SK-N-SH (cell line): ENCODE measurements around the gene PCBP4. TPM values are rescaled to one million over a fixed set of nuclear protein-coding genes. Genes with fewer than 3 reads are reported as not detected.
"Not testable (repeated sequence)": the region's sequence is repeated elsewhere in the genome, so short reads cannot be mapped to it uniquely, and the experiment has no call there.

Source experiments
- CTCF ChIA-PET: fragments of 300-600, 350-600 bp; formaldehyde crosslinking; extraction: SDS; loops from one replicate; lab custom pipeline; 2021; lab: Yijun Ruan, JAX
- POLR2A ChIA-PET: fragments of 350-600 bp; sonication (Branson Sonifier 250); formaldehyde crosslinking; extraction: SDS; loops from one replicate; lab custom pipeline; 2020; ENCODE audit warnings: antibody characterized with exemption, inconsistent platforms; lab: Yijun Ruan, JAX
- DNase-seq: peaks from one replicate; pipeline ENCODE4 v3.0.0; 2012
- H2AFZ ChIP-seq: fragments of 200-600 bp; sonication (generic); 2 replicates; pipeline ENCODE4 v1.8.1; 2016; ENCODE audit warnings: antibody characterized with exemption, mild to moderate bottlenecking, low read depth
- H3F3A ChIP-seq: fragments of 200-600 bp; sonication (generic); replicated peaks from 2 replicates; pipeline ENCODE3; 2016; ENCODE audit warnings: antibody characterized with exemption, mild to moderate bottlenecking; ENCODE audit not compliant: insufficient read depth
- H3K27ac ChIP-seq, 2 experiments: fragments of 200-500 bp in 1 of 2; fragments of 200-600 bp in 1 of 2; sonication (Bioruptor generic) in 1 of 2; sonication (generic), shearing (Covaris generic) in 1 of 2; 2 replicates each; pipeline versions ENCODE4 v1.5.1 to v1.6.1; 2014 to 2016; ENCODE audit warnings: low read depth in 2 of 2, inconsistent platforms in 1 of 2, low read length in 1 of 2, mild to moderate bottlenecking in 1 of 2, mixed read lengths in 1 of 2
- H3K27me3 ChIP-seq: fragments of 200-600 bp; sonication (generic), shearing (Covaris generic); 2 replicates; pipeline ENCODE4 v1.6.1; 2016; ENCODE audit warnings: mixed run types; ENCODE audit not compliant: insufficient read depth
- H3K36me3 ChIP-seq, 2 experiments: fragments of 200-500 bp in 1 of 2; fragments of 200-600 bp in 1 of 2; sonication (Bioruptor generic) in 1 of 2; sonication (generic) in 1 of 2; replicated peaks in 1 of 2; 2 replicates each; pipeline versions ENCODE3 to v1.5.1; 2014 to 2016; ENCODE audit warnings: low read length in 1 of 2, mild to moderate bottlenecking in 1 of 2; ENCODE audit not compliant: insufficient read depth in 2 of 2, control insufficient read depth in 1 of 2
- H3K4me1 ChIP-seq, 2 experiments: fragments of 200-500 bp in 1 of 2; fragments of 200-600 bp in 1 of 2; sonication (Bioruptor generic) in 1 of 2; sonication (generic), shearing (Covaris generic) in 1 of 2; 2 replicates each; pipeline versions ENCODE4 v1.5.1 to v1.6.1; 2014 to 2016; ENCODE audit warnings: low read depth in 1 of 2, low read length in 1 of 2, mixed run types in 1 of 2; ENCODE audit not compliant: insufficient read depth in 2 of 2, control insufficient read depth in 1 of 2
- H3K4me2 ChIP-seq: fragments of 200-600 bp; sonication (generic), shearing (Covaris generic); 2 replicates; pipeline ENCODE4 v1.6.1; 2017; ENCODE audit warnings: mixed run types
- H3K4me3 ChIP-seq, 2 experiments: fragments of 200-500 bp in 1 of 2; fragments of 200-600 bp in 1 of 2; sonication (Bioruptor generic) in 1 of 2; sonication (generic), shearing (Covaris generic) in 1 of 2; 2 replicates each; pipeline versions ENCODE4 v1.5.1 to v1.8.1; 2014 to 2016; ENCODE audit warnings: low read depth in 2 of 2, inconsistent platforms in 1 of 2, low read length in 1 of 2, mild to moderate bottlenecking in 1 of 2, mixed read lengths in 1 of 2, moderate library complexity in 1 of 2
- H3K79me2 ChIP-seq: fragments of 200-600 bp; sonication (generic); 2 replicates; pipeline ENCODE4 v1.8.1; 2017; ENCODE audit warnings: mild to moderate bottlenecking; ENCODE audit not compliant: insufficient read depth
- H3K9ac ChIP-seq: fragments of 200-600 bp; sonication (generic); 2 replicates; pipeline ENCODE4 v1.6.1; 2017; ENCODE audit warnings: mixed run types
- H3K9me2 ChIP-seq: fragments of 200-600 bp; sonication (generic); 2 replicates; pipeline ENCODE4 v1.6.1; 2017; ENCODE audit warnings: mixed run types
- H3K9me3 ChIP-seq: fragments of 200-600 bp; sonication (generic); 2 replicates; pipeline ENCODE4 v1.6.1; 2017; ENCODE audit warnings: mixed run types, mild to moderate bottlenecking, moderate library complexity
- H4K20me1 ChIP-seq: fragments of 200-600 bp; sonication (generic); 2 replicates; pipeline ENCODE4 v1.6.1; 2017; ENCODE audit warnings: mild to moderate bottlenecking, mixed run types; ENCODE audit not compliant: insufficient read depth
- EP300 ChIP-seq, 2 experiments: IDR thresholded peaks; 2 replicates each; pipeline versions ENCODE4 v1.4.0 to v1.6.1; 2012; ENCODE audit warnings: borderline replicate concordance in 1 of 2, low read depth in 1 of 2, low read length in 1 of 2
- FOSL2 ChIP-seq: IDR thresholded peaks from 2 replicates; pipeline ENCODE4 v1.4.0; 2012; ENCODE audit warnings: low read depth, mild to moderate bottlenecking, moderate library complexity, borderline replicate concordance
- FOXM1 ChIP-seq: IDR thresholded peaks from 2 replicates; pipeline ENCODE4 v1.4.0; 2012; ENCODE audit warnings: low read depth, mild to moderate bottlenecking
- JUND ChIP-seq: IDR thresholded peaks from 2 replicates; pipeline ENCODE4 v1.4.0; 2012
- MEF2A ChIP-seq: IDR thresholded peaks from 2 replicates; pipeline ENCODE4 v1.4.0; 2012; ENCODE audit warnings: low read depth, borderline replicate concordance
- MXI1 ChIP-seq: IDR thresholded peaks from 2 replicates; pipeline ENCODE4 v1.6.1; 2012; ENCODE audit warnings: mild to moderate bottlenecking, low read depth, low read length, improper control_type of control experiment
- POLR2AphosphoS5 ChIP-seq: IDR thresholded peaks from 2 replicates; pipeline ENCODE4 v1.6.1; 2012; ENCODE audit warnings: low read depth, low read length
- RCOR1 ChIP-seq: fragments of 150-350 bp; IDR thresholded peaks from 2 replicates; pipeline ENCODE4 v1.6.1; 2017; ENCODE audit warnings: antibody characterized with exemption, low read length
- RFX5 ChIP-seq: IDR thresholded peaks from 2 replicates; pipeline ENCODE4 v1.6.1; 2012; ENCODE audit warnings: mild to moderate bottlenecking, improper control_type of control experiment, low read length
- SMC3 ChIP-seq: IDR thresholded peaks from 2 replicates; pipeline ENCODE4 v1.6.1; 2012; ENCODE audit warnings: low read depth, low read length, improper control_type of control experiment
- TAF1 ChIP-seq: IDR thresholded peaks from 2 replicates; pipeline ENCODE4 v1.6.1; 2012; ENCODE audit warnings: low read depth, mild to moderate bottlenecking, low read length, moderate library complexity, borderline replicate concordance
- TEAD4 ChIP-seq: IDR thresholded peaks from 2 replicates; pipeline ENCODE4 v1.4.0; 2012; ENCODE audit warnings: mild to moderate bottlenecking, borderline replicate concordance; ENCODE audit not compliant: insufficient read depth
- WGBS: methylation state at CpG from one replicate; pipeline ENCODE4 v1.1.6; 2017; ENCODE audit warnings: low lambda C conversion rate; 5-methylcytosine and 5-hydroxymethylcytosine counted together
- polyA plus RNA-seq, 3 experiments: library from polyadenylated mRNA; depleted of rRNA; stranded (reverse); fragments of >200 nt; gene quantifications; 2 replicates each; pipeline ENCODE4 v1.2.3, GENCODE V29; 2012
- TF ChIP-seq, protein P1 (sequence below): IDR thresholded peaks from 2 replicates; pipeline ENCODE4 v1.4.0; 2012; ENCODE audit warnings: low read depth, borderline replicate concordance
- TF ChIP-seq, protein P2 (sequence below): IDR thresholded peaks from 2 replicates; pipeline ENCODE4 v1.4.0; 2012; ENCODE audit warnings: low read depth, borderline replicate concordance
- TF ChIP-seq, protein P3 (sequence below): IDR thresholded peaks from 2 replicates; pipeline ENCODE4 v1.4.0; 2012; ENCODE audit warnings: low read depth
- TF ChIP-seq, protein P4 (sequence below): fragments of 150-350 bp; IDR thresholded peaks from 2 replicates; pipeline ENCODE4 v1.6.1; 2016; ENCODE audit warnings: mild to moderate bottlenecking, low read depth, low read length

Gene PCBP4
- polyA plus RNA-seq, 1 of the 3 experiments (the other 2 are of a cell fraction), result 97.4 TPM

DNA sequence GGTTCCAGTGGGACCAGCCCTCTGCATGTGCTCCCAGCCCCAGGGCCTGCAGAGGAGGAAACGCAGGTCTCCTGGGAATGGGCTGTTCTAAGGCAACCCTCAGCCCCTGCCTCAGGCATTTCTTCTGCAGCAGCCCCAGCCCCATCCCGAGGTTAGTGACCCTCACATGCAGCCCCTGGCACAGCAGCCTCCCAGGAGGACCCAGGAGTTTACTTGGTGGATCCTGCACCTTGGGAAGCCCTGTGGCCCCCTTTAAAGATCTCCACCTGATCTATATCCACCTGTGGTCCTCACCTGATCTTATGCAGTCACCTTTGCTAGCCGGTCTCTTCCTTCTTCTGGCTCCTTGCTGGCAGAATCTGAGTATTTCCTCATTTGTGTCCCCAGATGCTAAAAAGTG, 38.3 kb downstream of the PCBP4 start:
- H4K20me1 ChIP-seq, DNase-seq, H2AFZ ChIP-seq, H3K27ac ChIP-seq, H3K4me2 ChIP-seq, H3K79me2 ChIP-seq, H3F3A ChIP-seq, H3K4me1 ChIP-seq, POLR2A ChIA-PET, H3K9me2 ChIP-seq, H3K9ac ChIP-seq, H3K27me3 ChIP-seq, H3K9me3 ChIP-seq, H3K4me3 ChIP-seq: not testable (repeated sequence)
- peaks cover 0 to 12% of the 10 kb centered on the region in 2 experiments for H3K36me3 ChIP-seq
- CTCF ChIA-PET, result interaction anchor here (1.4 kb wide), 1 partner anchor 14 kb away, joined by 3 read pairs; no protein-coding TSS in a partner anchor
- WGBS, result 62% methylated on average over 3 of the region's 3 CpGs

DNA sequence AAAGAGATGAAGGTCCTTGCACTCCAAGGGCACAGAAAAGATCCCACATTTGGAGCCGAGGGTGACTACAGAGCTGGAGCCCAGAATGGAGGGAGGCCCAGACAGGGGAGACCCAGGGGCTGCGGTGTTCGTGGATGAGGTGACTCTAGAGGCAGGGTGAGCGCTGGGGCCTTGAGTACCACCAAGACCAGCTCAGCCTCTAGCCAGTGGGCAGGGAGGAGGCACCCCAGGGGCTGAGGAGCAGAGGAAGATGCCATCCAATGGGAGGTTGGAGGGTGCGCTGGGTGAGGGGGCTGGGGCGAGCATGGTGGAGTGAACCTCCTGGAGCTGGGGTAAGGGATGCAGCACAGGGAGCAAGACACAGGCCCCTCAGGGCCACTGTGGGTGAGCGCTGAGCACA, 38.8 kb downstream of the PCBP4 start:
- TF ChIP-seq FOXM1 (no peak), RCOR1 (no peak), RFX5 (no peak), MEF2A (no peak), EP300 (IDR thresholded peaks at IDR 0.05; ENCODE audit: borderline replicate concordance in 1 of 2, low read depth in 1 of 2, low read length in 1 of 2) (no peak), TEAD4 (no peak), POLR2AphosphoS5 (no peak), FOSL2 (no peak), SMC3 (no peak), TAF1 (no peak), MXI1 (no peak), JUND (no peak)
- TF ChIP-seq, protein P1, sequence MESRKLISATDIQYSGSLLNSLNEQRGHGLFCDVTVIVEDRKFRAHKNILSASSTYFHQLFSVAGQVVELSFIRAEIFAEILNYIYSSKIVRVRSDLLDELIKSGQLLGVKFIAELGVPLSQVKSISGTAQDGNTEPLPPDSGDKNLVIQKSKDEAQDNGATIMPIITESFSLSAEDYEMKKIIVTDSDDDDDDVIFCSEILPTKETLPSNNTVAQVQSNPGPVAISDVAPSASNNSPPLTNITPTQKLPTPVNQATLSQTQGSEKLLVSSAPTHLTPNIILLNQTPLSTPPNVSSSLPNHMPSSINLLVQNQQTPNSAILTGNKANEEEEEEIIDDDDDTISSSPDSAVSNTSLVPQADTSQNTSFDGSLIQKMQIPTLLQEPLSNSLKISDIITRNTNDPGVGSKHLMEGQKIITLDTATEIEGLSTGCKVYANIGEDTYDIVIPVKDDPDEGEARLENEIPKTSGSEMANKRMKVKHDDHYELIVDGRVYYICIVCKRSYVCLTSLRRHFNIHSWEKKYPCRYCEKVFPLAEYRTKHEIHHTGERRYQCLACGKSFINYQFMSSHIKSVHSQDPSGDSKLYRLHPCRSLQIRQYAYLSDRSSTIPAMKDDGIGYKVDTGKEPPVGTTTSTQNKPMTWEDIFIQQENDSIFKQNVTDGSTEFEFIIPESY, result no peak
- TF ChIP-seq, protein P2, sequence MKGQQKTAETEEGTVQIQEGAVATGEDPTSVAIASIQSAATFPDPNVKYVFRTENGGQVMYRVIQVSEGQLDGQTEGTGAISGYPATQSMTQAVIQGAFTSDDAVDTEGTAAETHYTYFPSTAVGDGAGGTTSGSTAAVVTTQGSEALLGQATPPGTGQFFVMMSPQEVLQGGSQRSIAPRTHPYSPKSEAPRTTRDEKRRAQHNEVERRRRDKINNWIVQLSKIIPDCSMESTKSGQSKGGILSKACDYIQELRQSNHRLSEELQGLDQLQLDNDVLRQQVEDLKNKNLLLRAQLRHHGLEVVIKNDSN, result no peak
- TF ChIP-seq, protein P3, sequence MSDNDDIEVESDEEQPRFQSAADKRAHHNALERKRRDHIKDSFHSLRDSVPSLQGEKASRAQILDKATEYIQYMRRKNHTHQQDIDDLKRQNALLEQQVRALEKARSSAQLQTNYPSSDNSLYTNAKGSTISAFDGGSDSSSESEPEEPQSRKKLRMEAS, result no peak
- TF ChIP-seq, protein P4, sequence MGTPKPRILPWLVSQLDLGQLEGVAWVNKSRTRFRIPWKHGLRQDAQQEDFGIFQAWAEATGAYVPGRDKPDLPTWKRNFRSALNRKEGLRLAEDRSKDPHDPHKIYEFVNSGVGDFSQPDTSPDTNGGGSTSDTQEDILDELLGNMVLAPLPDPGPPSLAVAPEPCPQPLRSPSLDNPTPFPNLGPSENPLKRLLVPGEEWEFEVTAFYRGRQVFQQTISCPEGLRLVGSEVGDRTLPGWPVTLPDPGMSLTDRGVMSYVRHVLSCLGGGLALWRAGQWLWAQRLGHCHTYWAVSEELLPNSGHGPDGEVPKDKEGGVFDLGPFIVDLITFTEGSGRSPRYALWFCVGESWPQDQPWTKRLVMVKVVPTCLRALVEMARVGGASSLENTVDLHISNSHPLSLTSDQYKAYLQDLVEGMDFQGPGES, result no peak
- Histone ChIP-seq H3K4me2 (no peak overlapping the region), H3K9ac (no peak overlapping the region), H3K79me2 (no peaks in the 10 kb centered on the region), H3K9me3 (no peaks in the 10 kb centered on the region), H3K27ac (no peak overlapping the region), H4K20me1 (no peaks in the 10 kb centered on the region), H3F3A (no peaks in the 10 kb centered on the region), H3K4me3 (no peak overlapping the region), H2AFZ (no peak overlapping the region), H3K4me1 (no peaks in the 10 kb centered on the region), H3K27me3 (no peaks in the 10 kb centered on the region), H3K9me2 (no peaks in the 10 kb centered on the region), H3K36me3 (peaks cover 0 to 7% of the 10 kb centered on the region in 2 experiments)
- WGBS, result 88% methylated on average over 7 of the region's 7 CpGs
- ChIA-PET POLR2A (no interaction called here), CTCF (interaction anchor here (1.4 kb wide), 1 partner anchor 14 kb away, joined by 3 read pairs; no protein-coding TSS in a partner anchor)
- DNase-seq, result no peak
